Measurements from ENCODE around the gene ZBTB49.

Gene ZBTB49

DNA sequence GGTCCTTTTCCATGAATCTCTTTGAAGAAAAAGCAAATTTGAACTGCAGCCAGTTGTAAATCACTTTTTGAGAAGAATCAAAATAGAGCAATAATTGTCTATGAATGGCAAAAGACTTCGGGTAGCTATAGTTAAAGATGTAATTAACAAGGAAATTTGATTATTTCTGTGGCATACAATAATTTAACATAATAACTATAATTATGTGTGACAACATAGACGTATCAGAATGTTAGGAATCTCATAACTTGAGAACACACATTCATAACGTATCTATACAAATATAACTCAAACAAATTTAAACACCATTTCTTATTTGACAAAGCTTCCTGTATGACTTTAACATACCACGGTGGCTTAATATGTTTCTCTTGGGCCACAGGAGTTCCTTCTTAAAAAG lies 60.9 kb downstream of the ZBTB49 start:
- no peak overlapping the region for H3K4me3 Mint-ChIP-seq
- H3K9me3 Mint-ChIP-seq = no peaks in the 10 kb centered on the region
- H3K27ac Mint-ChIP-seq = no peak overlapping the region
- no peaks in the 10 kb centered on the region for H3K27me3 Mint-ChIP-seq
- peaks cover 27% of the 10 kb centered on the region for H3K4me1 Mint-ChIP-seq
- H3K36me3 Mint-ChIP-seq = peaks cover 2% of the 10 kb centered on the region

DNA sequence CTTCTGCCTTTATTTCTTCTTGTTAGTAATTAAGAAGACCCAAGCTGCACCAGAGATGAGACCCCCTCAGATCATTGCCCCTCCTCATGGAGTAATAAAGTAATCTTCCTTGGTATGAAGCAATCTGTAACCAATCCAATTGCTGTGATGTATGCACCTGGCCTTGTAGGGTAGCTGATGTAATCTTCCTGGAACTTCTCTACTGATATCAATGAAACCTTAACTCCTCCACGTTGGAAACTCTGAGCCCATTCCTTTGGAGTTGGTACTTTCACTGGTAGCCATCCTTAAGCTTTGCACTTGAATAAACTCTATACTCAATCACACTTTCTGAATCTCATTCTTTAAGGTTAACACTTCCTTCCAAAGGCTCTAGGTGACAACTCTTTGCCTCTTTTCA lies 65.3 kb downstream of the ZBTB49 start:
- Mint-ChIP-seq H3K9me3 (no peaks in the 10 kb centered on the region), H3K27me3 (no peaks in the 10 kb centered on the region), H3K27ac (no peak overlapping the region), H3K4me3 (no peak overlapping the region), H3K4me1 (no peaks in the 10 kb centered on the region), H3K36me3 (no peaks in the 10 kb centered on the region)

DNA sequence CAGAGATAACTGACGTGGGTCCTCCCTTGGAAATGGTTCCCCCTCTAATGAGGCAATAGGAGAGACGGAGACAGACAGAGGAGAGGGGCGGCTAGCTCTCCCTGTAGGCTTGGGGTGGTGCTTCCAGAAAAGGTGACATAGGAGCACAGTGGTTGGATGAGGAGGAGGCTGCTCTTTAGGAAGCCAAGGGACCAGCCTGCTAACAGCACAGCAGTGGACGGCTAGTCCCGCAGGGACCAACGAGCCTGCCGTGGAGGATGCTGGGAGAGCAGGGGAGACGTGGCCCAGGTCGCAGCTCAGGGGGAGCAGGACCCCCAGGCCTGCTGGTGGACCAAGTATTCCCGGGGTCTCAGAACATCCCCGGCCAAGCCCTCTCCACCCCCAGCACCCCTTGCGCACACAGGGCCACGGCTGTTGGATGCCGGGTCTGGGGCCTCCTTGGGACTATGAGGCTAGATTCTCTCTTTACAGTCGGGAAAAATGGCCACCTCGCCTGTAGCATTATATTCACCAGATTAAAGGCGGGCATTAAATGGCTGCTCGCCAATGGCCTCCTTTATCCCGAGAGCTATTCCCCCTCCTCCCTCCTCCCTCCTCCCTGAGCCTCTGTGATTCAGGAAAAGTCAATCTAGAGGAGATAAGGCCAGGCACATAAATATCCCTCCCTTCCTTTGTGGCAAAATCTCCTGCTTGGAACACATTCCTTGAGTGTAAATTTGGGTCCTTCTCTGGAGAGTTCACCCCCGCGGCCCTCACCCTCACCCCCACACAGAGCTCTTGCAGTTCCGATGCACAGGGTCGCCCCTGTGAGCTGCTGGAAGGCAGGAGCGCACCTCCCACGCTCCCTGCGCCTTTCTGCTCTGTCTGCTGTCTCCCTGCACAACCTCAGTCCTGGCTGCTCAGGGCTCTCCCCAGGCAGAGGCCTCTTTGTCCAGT lies 66.3 kb downstream of the ZBTB49 start:
- H3K4me1 Mint-ChIP-seq = no peaks in the 10 kb centered on the region
- peak overlapping the region; percentile 41 for H3K27ac Mint-ChIP-seq
- no peaks in the 10 kb centered on the region for H3K27me3 Mint-ChIP-seq
- H3K36me3 Mint-ChIP-seq = no peaks in the 10 kb centered on the region
- H3K4me3 Mint-ChIP-seq = no peak overlapping the region
- H3K9me3 Mint-ChIP-seq = no peaks in the 10 kb centered on the region

DNA sequence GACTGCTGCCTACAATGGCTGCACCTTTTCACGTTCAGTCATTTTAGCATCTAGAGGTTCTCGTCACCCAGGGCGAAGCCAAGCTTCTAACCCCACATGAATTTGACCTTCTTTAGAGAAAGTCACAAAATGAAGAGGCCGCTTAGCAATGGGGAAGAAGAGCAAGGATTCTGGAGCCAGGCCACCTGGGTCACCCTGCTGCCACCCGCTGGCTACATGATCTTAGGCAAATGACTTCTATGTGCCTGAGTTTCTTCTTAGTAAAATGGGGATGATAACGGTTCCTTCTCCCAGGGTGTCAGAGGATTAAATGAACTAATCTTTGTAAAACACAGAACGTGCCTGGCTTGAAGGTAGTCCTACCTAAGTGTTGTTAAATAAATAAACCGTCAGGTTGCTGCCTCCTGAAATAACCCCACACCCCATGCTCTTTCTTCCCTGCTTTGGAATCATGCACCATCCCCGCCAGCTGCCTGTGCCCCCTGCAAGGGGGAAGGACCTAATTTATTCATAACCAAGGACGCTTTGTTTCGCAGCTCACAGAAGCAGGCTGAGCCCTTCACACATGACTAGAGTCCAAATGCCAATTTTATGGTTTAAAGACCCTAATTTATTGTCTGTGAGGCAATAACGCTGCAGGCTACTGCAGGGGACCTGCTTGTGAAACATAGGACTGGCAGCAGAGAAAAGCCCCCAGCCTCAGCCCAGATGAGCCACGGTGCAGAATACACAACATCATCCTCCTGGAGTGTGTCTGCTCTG lies 68.2 kb downstream of the ZBTB49 start:
- no peak overlapping the region for H3K27ac Mint-ChIP-seq
- no peaks in the 10 kb centered on the region for H3K9me3 Mint-ChIP-seq
- H3K4me3 Mint-ChIP-seq = no peak overlapping the region
- H3K27me3 Mint-ChIP-seq = peaks cover 2% of the 10 kb centered on the region
- no peaks in the 10 kb centered on the region for H3K36me3 Mint-ChIP-seq
- no peaks in the 10 kb centered on the region for H3K4me1 Mint-ChIP-seq

DNA sequence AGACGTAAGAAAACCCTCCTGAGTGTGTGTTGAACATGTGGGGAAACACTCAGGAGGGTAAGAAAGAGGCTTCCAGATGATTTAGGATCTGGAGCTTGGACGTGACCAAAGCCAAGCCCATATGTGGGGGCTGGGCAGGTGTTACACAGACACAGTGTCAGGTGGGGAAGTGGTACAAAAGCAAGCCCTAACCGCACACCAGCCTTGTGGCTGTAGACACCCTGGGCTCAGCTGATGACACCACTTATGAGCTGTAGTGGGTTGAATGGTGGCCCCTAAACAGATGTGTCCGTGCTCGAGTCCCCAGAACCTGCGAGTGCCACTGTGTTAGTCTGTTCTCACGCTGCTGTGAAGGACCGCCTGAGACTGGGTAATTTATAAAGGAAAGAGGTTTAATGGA lies 71.8 kb downstream of the ZBTB49 start:
- H3K27ac Mint-ChIP-seq = no peak overlapping the region
- no peak overlapping the region for H3K4me3 Mint-ChIP-seq
- peaks cover 2% of the 10 kb centered on the region for H3K27me3 Mint-ChIP-seq
- peaks cover 7% of the 10 kb centered on the region for H3K9me3 Mint-ChIP-seq
- no peaks in the 10 kb centered on the region for H3K36me3 Mint-ChIP-seq
- no peaks in the 10 kb centered on the region for H3K4me1 Mint-ChIP-seq

DNA sequence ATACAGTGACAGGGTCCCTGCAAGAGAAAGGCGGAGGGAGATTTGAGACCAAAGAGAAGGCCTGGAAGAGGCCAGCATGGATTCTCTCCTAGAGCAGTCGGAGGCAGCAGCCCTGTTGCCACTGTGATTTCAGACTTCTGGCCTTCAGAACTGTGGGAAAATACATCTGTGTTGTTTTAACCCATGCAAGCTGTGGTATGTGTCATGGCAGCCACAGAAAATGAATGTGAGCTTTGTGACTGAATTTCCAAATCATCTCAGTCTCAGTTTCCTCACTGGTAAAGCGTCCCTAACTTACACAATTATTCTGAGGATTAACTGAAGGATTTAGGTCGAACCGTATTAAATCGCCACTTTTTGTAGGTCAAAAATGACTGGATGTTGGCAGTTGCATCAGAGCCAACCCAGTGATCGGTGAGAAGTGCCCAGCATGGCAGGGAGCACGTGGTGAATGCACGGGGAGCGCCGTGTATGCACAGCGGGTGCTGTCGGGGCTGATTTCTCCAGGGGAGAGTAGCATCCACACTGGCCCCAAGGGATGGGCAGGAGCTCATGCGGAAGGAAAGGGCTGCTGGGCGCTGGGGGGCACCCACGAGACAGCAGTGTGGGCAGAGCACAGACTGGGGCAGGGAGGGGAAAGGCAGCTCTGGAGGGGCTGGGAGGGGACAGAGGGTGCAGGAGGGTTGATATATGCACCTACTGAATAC lies 73.1 kb downstream of the ZBTB49 start:
- peaks cover 7% of the 10 kb centered on the region for H3K9me3 Mint-ChIP-seq
- no peaks in the 10 kb centered on the region for H3K36me3 Mint-ChIP-seq
- peaks cover 2% of the 10 kb centered on the region for H3K27me3 Mint-ChIP-seq
- no peaks in the 10 kb centered on the region for H3K4me1 Mint-ChIP-seq
- no peak overlapping the region for H3K27ac Mint-ChIP-seq
- H3K4me3 Mint-ChIP-seq = no peak overlapping the region

DNA sequence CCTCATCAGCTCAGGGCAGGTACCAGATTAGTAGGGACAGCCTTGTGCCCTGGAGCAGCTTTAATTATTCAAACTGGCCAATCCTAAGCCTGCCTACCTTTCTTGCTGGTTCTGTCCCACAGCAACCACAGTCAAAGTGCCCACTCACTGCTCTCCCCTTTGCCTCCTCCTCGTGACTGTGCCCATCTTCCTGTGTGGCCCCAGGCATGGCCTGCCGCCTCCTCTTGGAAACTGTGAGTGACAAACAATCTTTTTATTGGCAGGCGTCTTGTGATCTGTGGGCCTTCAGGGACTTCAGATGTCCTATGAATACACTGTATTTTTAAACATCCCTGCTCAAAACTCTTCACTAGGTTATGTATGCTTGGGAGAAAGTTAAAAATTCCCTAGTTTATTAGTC lies 74.0 kb downstream of the ZBTB49 start:
- no peak overlapping the region for H3K4me3 Mint-ChIP-seq
- H3K27ac Mint-ChIP-seq = no peak overlapping the region
- H3K9me3 Mint-ChIP-seq = peaks cover 7% of the 10 kb centered on the region
- H3K36me3 Mint-ChIP-seq = no peaks in the 10 kb centered on the region
- H3K27me3 Mint-ChIP-seq = peaks cover 2% of the 10 kb centered on the region
- H3K4me1 Mint-ChIP-seq = no peaks in the 10 kb centered on the region

DNA sequence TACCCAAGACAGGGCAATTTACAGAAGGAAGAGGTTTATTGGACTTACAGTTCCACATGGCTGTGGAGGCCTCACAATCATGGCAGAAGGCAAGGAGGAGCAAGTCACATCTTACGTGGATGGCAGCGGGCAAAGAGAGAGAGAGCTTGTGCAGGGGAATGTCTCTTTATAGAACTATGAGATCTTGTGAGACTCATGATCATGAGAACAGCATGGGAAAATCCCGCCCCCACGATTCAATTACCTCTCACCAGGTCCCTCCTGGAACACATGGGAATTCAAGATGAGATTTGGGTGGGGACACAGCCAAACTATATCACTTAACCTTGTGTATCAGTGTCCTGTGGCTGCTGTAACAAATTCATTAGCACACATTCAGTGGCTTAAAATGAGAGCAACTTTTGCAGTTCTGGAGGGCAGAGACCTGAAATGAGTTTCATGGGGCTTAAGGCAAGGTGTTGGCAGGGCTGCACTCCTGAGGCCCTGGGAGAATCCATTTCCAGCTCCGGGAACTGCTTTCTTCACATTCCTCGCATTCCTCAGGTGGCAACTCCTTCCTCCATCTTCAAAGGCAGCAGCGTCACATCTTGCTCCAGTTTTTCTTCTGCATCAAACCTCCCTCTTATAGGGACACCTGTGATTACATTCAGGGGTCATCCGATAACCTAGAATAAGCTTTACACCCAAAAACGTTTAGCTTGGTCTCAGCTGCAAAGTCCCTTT lies 74.6 kb downstream of the ZBTB49 start:
- Mint-ChIP-seq H3K4me3 (no peak overlapping the region), H3K27ac (no peak overlapping the region), H3K4me1 (no peaks in the 10 kb centered on the region), H3K36me3 (no peaks in the 10 kb centered on the region), H3K9me3 (peaks cover 7% of the 10 kb centered on the region), H3K27me3 (peaks cover 2% of the 10 kb centered on the region)

DNA sequence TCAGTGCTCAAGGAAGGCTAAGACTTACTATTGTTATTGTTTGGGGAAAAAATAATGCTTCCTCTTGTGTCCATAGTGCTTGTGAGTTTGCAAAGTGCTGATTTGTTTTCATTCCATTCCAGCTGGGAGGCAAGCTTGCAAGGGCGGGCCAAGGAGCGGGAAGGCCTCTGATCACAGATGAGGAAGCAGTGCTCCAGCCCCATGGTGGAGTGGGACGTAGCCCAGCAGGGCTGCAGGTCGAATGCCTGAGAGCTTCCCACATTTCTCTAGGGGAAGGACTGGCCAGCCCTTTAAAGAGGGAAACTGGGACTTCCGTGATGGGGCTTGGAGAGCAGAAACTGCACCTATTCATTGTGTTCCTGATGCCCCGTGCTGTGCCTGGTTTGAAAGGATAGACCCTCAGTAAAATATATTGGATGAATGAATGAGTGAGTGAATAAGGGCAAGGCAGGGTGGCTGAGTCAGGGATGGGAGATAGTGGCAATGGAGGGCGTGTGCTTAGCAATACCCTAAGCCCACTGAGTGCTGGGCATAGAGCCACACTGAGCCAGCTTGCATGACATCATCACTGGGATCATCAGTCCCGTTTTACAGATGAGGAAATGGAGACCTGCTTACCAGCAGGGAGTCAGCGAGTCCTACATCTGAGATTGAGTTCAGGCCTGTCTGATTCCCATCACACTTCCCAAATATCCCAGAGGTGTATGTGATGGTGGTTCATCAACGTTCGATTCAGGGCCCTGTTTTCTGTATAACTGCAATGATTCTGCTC lies 78.9 kb downstream of the ZBTB49 start:
- no peaks in the 10 kb centered on the region for H3K27me3 Mint-ChIP-seq
- no peaks in the 10 kb centered on the region for H3K36me3 Mint-ChIP-seq
- peaks cover 7% of the 10 kb centered on the region for H3K9me3 Mint-ChIP-seq
- H3K4me1 Mint-ChIP-seq = no peaks in the 10 kb centered on the region
- no peak overlapping the region for H3K4me3 Mint-ChIP-seq
- no peak overlapping the region for H3K27ac Mint-ChIP-seq
